Endothelial cell of umbilical vein (primary cell): ENCODE results near the gene DIAPH2. TPM values are rescaled to one million over a fixed set of nuclear protein-coding genes. Genes with fewer than 3 reads are reported as not detected.

ENCODE experiments used
- BruUV-seq: library from RNA; stranded (reverse); fragments of 400-500 nt; replicated peaks from 2 replicates; lab custom pipeline; 2021; lab: Mats Ljungman, UMichigan
- CTCF ChIA-PET: fragments of 300-600, 350-600 bp; sonication (Branson Sonifier 250); formaldehyde crosslinking; loops from one replicate; lab custom pipeline; 2021; ENCODE audit warnings: antibody characterized with exemption, inconsistent platforms; lab: Charles Lee
- POLR2A ChIA-PET: fragments of 300-600, 350-600 bp; sonication (Branson Sonifier 250); formaldehyde crosslinking; loops from one replicate; lab custom pipeline; 2021; ENCODE audit warnings: antibody characterized with exemption, inconsistent platforms; lab: Charles Lee
- DNase-seq: peaks from one replicate; pipeline ENCODE4 v3.0.0-alpha.2; 2011; ENCODE audit warnings: low read depth, low spot score
- FAIRE-seq: peaks from 2 replicates; lab custom pipeline; 2011; peaks lifted over from hg19 to GRCh38; lab: Jason Lieb, UNC
- H2AFZ ChIP-seq: 2 replicates; pipeline ENCODE4 v1.6.0; 2012; ENCODE audit warnings: low read depth, low read length, control low read depth, inconsistent platforms
- H3K27ac ChIP-seq: 2 replicates; pipeline ENCODE4 v1.5.1; 2011; ENCODE audit warnings: low read depth, mild to moderate bottlenecking, control low read depth, low read length, moderate library complexity; ENCODE audit not compliant: insufficient read depth
- H3K27me3 ChIP-seq, 2 experiments: 2 replicates each; pipeline versions ENCODE4 v1.6.0 to v1.6.1; 2011; ENCODE audit warnings: low read length in 2 of 2, mixed read lengths in 1 of 2; ENCODE audit not compliant: control insufficient read depth in 2 of 2, insufficient read depth in 2 of 2
- H3K36me3 ChIP-seq, 2 experiments: 2 replicates in 1 of 2; 3 replicates in 1 of 2; pipeline ENCODE4 v1.5.1; 2011; ENCODE audit warnings: low read length in 2 of 2, mild to moderate bottlenecking in 1 of 2, moderate library complexity in 1 of 2; ENCODE audit not compliant: control insufficient read depth in 2 of 2, insufficient read depth in 2 of 2; ENCODE audit errors: extremely low read depth in 1 of 2
- H3K4me1 ChIP-seq: 3 replicates; pipeline ENCODE4 v1.5.1; 2011; ENCODE audit warnings: mild to moderate bottlenecking, low read length; ENCODE audit not compliant: control insufficient read depth, insufficient read depth; ENCODE audit errors: extremely low read depth
- H3K4me2 ChIP-seq: 2 replicates; pipeline ENCODE4 v1.6.1; 2011; ENCODE audit warnings: low read length, control low read depth, mixed read lengths; ENCODE audit not compliant: insufficient read depth
- H3K4me3 ChIP-seq, 3 experiments: fragments of 200-600 bp in 1 of 3; sonication (generic), shearing (Covaris generic) in 1 of 3; replicated peaks in 1 of 3; 2 replicates each; pipeline ENCODE4 v1.5.1; 2011 to 2016; ENCODE audit warnings: control low read depth in 3 of 3, low read length in 3 of 3, mild to moderate bottlenecking in 2 of 3, inconsistent platforms in 1 of 3, low read depth in 1 of 3, moderate library complexity in 1 of 3; ENCODE audit not compliant: insufficient read depth in 1 of 3
- H3K79me2 ChIP-seq: 2 replicates; pipeline ENCODE4 v1.6.0; 2012; ENCODE audit warnings: low read length, inconsistent platforms; ENCODE audit not compliant: control insufficient read depth, insufficient read depth
- H3K9ac ChIP-seq: replicated peaks from 2 replicates; pipeline ENCODE3; 2011; ENCODE audit warnings: low read length, control low read depth; ENCODE audit not compliant: insufficient read depth; ENCODE audit errors: extremely low read depth
- H3K9me1 ChIP-seq: replicated peaks from 3 replicates; pipeline ENCODE4 v1.6.0; 2011; ENCODE audit warnings: mild to moderate bottlenecking, low read length; ENCODE audit not compliant: control insufficient read depth, insufficient read depth; ENCODE audit errors: extremely low read depth
- H3K9me3 ChIP-seq: replicated peaks from 2 replicates; pipeline ENCODE4 v1.5.1; 2012; ENCODE audit warnings: low read length, inconsistent platforms; ENCODE audit not compliant: control insufficient read depth, insufficient read depth
- H4K20me1 ChIP-seq: replicated peaks from 2 replicates; pipeline ENCODE3; 2011; ENCODE audit warnings: mild to moderate bottlenecking, low read length; ENCODE audit not compliant: control insufficient read depth, insufficient read depth; ENCODE audit errors: extremely low read depth
- CTCF ChIP-seq, 2 donors: IDR thresholded peaks; 1 replicate in 1 of 2; 2 replicates in 1 of 2; pipeline ENCODE4 v1.5.1; 2011; ENCODE audit warnings: low read length in 2 of 2, mild to moderate bottlenecking in 2 of 2, moderate library complexity in 2 of 2, control low read depth in 1 of 2, inconsistent platforms in 1 of 2, low read depth in 1 of 2; ENCODE audit not compliant: insufficient read depth in 1 of 2; ENCODE audit errors: extremely low read depth in 1 of 2
- EZH2 ChIP-seq: IDR thresholded peaks from 2 replicates; pipeline ENCODE4 v1.6.1; 2012; ENCODE audit warnings: borderline replicate concordance, low read depth, mild to moderate bottlenecking, moderate library complexity, low read length, inconsistent platforms; ENCODE audit not compliant: severe bottlenecking
- FOS ChIP-seq: IDR thresholded peaks from 2 replicates; pipeline ENCODE4 v1.6.1; 2011; ENCODE audit warnings: mild to moderate bottlenecking, low read length, moderate library complexity, borderline replicate concordance; ENCODE audit not compliant: insufficient read depth
- GATA2 ChIP-seq: IDR thresholded peaks from 2 replicates; pipeline ENCODE4 v1.7.0; 2011; ENCODE audit warnings: low read depth, mild to moderate bottlenecking, moderate library complexity, mixed read lengths, low read length; ENCODE audit not compliant: insufficient read length, insufficient read depth
- JUN ChIP-seq: IDR thresholded peaks from 2 replicates; pipeline ENCODE4 v1.6.1; 2011; ENCODE audit warnings: borderline replicate concordance, low read depth; ENCODE audit not compliant: insufficient read length, insufficient read depth
- MAX ChIP-seq: IDR thresholded peaks from 2 replicates; pipeline ENCODE4 v1.6.1; 2011; ENCODE audit not compliant: insufficient read depth, insufficient read length
- MYC ChIP-seq: IDR thresholded peaks from one replicate; pipeline ENCODE4 v1.6.1; 2011; ENCODE audit warnings: mild to moderate bottlenecking, low read depth, low read length
- POLR2A ChIP-seq: IDR thresholded peaks from 2 replicates; pipeline ENCODE4 v1.6.1; 2012; ENCODE audit warnings: low read depth, mild to moderate bottlenecking, control low read depth, low read length
- POLR2AphosphoS5 ChIP-seq: IDR thresholded peaks from 2 replicates; pipeline ENCODE4 v1.6.1; 2012; ENCODE audit warnings: low read depth, mild to moderate bottlenecking, control low read depth, low read length, moderate library complexity; ENCODE audit not compliant: insufficient read depth
- dilution Hi-C: fragments of 300-500 bp; cut with MboI; formaldehyde crosslinking; loops from one replicate; pipeline ENCODE4 v1.15.0; 2019; ENCODE audit warnings: low sequenced_read_pairs; ENCODE audit not compliant: extremely low pct_ligation_motif_present
- intact Hi-C: fragments of 100-400 bp; cut with micrococcal nuclease; formaldehyde crosslinking; loops from one replicate; pipeline ENCODE4 v1.10.0; 2022
- polyA plus RNA-seq, 4 experiments: library from polyadenylated mRNA; depleted of rRNA in 3 of 4; stranded (reverse) in 3 of 4; unstranded in 1 of 4; fragments of >200 nt; gene quantifications; 2 replicates each; pipeline versions ENCODE4 v1.2.1 to v1.2.3, GENCODE V29; 2011 to 2012; ENCODE audit warnings: missing spikeins in 1 of 4
- total RNA-seq: library from RNA; stranded (reverse); gene quantifications from 2 replicates; pipeline ENCODE4 v1.2.3, GENCODE V29; 2021

Gene DIAPH2
- total and polyA plus RNA-seq, 2 donors (not counting 3 experiments of a cell fraction or from before 2014, with no cell fraction given), result 3.0 to 30.0 TPM

- Histone ChIP-seq H2AFZ (no peak overlapping the region), H3K9me3 (no peaks in the 10 kb centered on the region), H3K79me2 (no peaks in the 10 kb centered on the region), H3K36me3 (no peaks in the 10 kb centered on the region), H4K20me1 (no peaks in the 10 kb centered on the region), H3K27ac (no peak overlapping the region), H3K27me3 (no peaks in the 10 kb centered on the region), H3K4me2 (no peak overlapping the region), H3K4me1 (no peaks in the 10 kb centered on the region), H3K9me1 (no peaks in the 10 kb centered on the region), H3K4me3 (no peak overlapping the region), H3K9ac (no peak overlapping the region)
- dilution Hi-C loops, result no loop called here
- TF ChIP-seq GATA2 (no peak), POLR2AphosphoS5 (no peak)
- POLR2A ChIA-PET, result no interaction called here
- no peak for FAIRE-seq
- BruUV-seq, result no TSS peak
- CTCF ChIA-PET, result interaction anchor here (2.3 kb wide), 1 partner anchor 8 kb away, joined by 5 read pairs; no protein-coding TSS in a partner anchor
- intact Hi-C loops, result no loop called here
- DNase-seq, result no peak
Measured at GRCh38 chrX:97158269-97158668, 473.6 kb downstream of the DIAPH2 start.

GRCh38 chrX:97159916-97160800 lies 475.5 kb downstream of the DIAPH2 start:
- BruUV-seq, result no TSS peak
- Histone ChIP-seq H3K27me3 (no peaks in the 10 kb centered on the region), H3K4me1 (no peaks in the 10 kb centered on the region), H3K9me3 (no peaks in the 10 kb centered on the region), H3K36me3 (no peaks in the 10 kb centered on the region), H3K27ac (no peak overlapping the region), H3K9ac (no peak overlapping the region), H2AFZ (no peak overlapping the region), H3K4me2 (no peak overlapping the region), H3K9me1 (no peaks in the 10 kb centered on the region), H4K20me1 (no peaks in the 10 kb centered on the region), H3K79me2 (no peaks in the 10 kb centered on the region), H3K4me3 (no peak overlapping the region)
- DNase-seq, result no peak
- TF ChIP-seq CTCF (IDR thresholded peaks at IDR 0.05; ENCODE audit: extremely low read depth in 1 of 2, insufficient read depth in 1 of 2, low read depth in 1 of 2, low read length in 2 of 2) (no peak), POLR2AphosphoS5 (no peak), MAX (no peak), MYC (no peak), GATA2 (no peak), JUN (no peak), FOS (no peak), POLR2A (no peak), EZH2 (no peak)
- ChIA-PET POLR2A (no interaction called here), CTCF (interaction anchor here (2.3 kb wide), 1 partner anchor 10 kb away, joined by 5 read pairs; no protein-coding TSS in a partner anchor)
- intact Hi-C loops (no loop called here), dilution Hi-C loops (no loop called here)
- FAIRE-seq, result peak; percentile 33
